NCI-H524 treated with DMSO at 0.1 percent for 48 hours (cell line): Measurements from ENCODE around the gene NUP35.
"Not testable (repeated sequence)": the region's sequence is repeated elsewhere in the genome, so short reads cannot be mapped to it uniquely, and the experiment has no call there.

ENCODE experiments used
- DNase-seq: peaks from one replicate; lab custom pipeline; 2025; lab: John Stamatoyannopoulos, UW

NUP35 gene

GRCh38 chr2:183134016-183134415 lies 9.8 kb downstream of the NUP35 start:
- DNase-seq = no peak

GRCh38 chr2:183148955-183149354 lies 24.7 kb downstream of the NUP35 start:
- DNase-seq = no peak

DNA sequence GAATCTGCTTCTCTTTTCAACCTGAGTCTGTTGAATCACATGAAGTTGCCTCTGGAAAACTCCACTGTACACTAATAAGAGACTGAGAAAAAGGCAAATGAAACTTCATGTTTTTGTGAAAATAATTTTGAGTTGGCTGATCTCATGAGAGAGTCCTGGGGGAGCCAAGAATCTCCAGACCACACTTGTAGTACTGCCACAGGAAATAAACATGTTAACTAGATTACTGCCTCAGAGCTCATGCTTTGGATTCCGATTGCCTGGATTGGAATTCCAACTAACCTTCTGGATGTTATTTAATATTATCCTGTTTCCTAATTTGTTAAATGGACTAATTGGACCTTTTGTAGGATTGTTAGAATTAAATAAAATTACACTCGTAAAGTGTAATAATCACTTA lies 25.2 kb downstream of the NUP35 start:
- no peak for DNase-seq

- not testable (repeated sequence) for DNase-seq
Observed at GRCh38 chr2:183152280-183152679, 28.0 kb downstream of the NUP35 start.

DNA sequence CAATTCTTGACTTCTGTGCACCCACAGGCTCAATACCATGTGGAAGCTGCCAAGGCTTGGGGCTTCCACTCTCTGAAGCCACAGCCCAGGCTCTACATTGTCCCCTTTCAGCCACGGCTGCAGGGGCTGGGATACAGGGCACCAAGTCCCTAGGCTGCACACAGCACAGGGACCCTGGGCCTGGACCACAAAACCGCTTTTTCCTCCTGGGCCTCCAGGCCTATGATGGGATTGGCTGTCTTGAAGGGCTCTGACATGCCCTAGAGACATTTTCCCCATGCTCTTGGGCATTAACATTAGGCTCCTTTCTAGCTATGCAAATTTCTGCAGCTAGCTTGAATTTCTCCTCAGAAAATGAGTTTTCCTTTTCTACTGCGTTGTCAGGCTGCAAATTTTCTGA lies 29.7 kb downstream of the NUP35 start:
- no peak for DNase-seq

GRCh38 chr2:183154772-183155171 lies 30.5 kb downstream of the NUP35 start:
- not testable (repeated sequence) for DNase-seq

DNA sequence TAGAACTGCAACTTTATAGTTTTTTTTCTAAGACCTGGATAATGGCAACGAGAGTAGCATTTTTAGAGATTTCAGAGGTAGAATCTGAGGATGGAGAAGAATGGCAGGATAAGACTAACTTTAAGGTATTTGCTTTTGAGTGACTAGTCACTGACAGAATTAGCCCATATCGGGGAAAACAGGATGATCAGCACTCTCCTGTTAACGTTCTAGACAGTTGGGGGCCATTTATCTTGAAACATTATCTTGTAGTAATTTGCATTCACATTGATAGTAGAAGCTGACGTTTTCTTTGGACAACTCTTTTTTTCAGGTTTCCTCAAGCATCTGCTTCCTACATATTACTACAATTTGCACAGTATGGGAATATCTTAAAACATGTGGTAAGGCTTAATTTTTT lies 32.9 kb downstream of the NUP35 start:
- no peak for DNase-seq

DNA sequence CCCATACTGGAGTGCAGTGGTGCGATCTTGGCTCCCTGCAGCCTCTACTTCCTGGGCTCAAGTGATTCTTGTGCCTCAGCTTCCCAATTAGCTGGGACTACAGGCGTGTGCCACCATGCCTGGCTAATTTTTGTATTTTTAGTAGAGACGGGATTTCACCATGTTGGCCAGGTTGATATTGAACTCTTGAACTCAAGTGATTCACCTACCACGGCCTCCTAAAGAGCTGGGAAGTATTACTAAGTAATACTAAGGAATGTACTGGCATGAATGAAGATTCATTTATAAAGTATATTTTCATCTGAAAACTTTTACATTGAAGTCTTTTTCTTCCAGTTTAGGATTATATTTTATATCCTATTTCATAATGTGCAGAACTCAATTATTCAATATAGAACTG lies 38.1 kb downstream of the NUP35 start:
- no peak for DNase-seq

- no peak for DNase-seq
Observed at GRCh38 chr2:183163821-183164649, 39.8 kb downstream of the NUP35 start.

DNA sequence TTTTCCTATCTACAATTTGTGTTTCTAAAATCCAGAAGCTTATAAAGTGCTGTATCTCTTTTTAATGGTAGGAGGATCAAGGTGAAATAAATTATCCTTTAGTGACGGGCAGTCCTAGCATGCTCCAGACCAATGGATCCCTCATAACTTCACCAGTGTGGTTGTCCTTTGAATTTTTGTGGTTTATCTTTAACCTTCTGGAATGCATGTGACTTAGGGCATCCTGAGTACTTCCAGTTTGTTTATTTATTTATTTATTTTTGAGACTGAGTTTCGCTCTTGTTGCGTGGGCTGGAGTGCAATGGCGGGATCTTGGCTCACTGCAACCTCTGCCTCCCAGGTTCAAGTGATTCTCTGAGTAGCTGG lies 40.4 kb downstream of the NUP35 start:
- no peak for DNase-seq

DNA sequence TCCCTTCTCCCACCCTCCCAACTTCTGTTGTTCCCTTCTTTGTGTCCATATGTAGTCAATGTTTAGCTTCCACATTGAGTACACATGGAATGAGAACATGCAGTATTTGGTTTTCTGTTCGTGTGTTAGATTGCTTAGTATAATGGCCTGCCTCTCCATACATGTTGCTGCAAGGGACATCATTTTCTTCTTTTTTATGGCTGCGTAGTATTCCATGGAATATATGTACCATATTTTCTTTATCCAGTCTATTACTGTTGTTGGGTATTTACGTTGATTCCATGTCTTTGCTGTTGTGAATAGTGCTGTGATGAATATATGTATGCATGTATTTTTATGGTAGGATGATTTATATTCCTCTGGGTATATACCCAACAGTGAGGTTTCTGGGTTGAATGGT lies 42.0 kb downstream of the NUP35 start:
- no peak for DNase-seq

- not testable (repeated sequence) for DNase-seq
Observed at GRCh38 chr2:183166976-183167375, 42.7 kb downstream of the NUP35 start.

- DNase-seq = no peak
Observed at GRCh38 chr2:183172220-183172887, 48.1 kb downstream of the NUP35 start.

GRCh38 chr2:183179156-183179555 lies 54.9 kb downstream of the NUP35 start:
- DNase-seq = no peak

DNA sequence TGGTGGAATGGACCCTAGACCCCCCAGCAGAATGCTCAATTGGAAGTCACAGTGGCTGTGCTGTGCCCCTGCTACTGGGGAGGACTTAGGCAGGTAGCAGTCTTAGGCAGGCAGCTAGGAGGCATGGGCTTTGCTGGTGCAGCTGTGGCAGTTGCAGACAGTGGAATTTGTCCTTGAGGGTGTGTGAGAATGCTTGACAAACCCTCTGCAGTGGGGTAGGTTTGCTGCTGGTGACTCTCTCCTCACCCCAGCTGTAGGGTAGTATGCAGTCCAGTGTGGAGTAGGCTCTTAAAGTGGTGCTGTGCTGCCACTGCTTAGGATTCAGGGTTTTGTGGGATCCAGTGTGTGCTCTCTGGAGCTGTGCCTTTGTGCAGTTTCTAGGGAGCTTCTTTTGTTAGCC lies 61.3 kb downstream of the NUP35 start:
- no peak for DNase-seq

DNA sequence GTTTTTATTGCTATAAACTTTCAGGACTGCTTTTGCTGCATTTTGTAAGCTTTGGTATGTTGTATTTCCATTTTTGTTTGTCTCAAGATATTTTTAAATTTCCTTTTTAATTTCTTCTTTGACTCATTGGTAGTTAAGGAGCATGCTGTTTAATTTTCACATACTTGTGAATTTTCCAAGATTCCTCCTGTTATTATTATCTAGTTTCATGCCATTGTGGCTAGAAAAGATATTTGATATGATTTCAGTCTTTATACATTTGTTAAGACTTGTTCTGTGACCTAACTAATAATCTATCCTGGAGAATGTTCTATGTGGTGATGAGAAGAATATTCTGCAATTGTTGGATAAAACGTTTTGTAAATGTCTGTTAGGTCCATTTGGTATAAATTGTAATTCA lies 62.1 kb downstream of the NUP35 start:
- DNase-seq = no peak

- no peak for DNase-seq
Observed at GRCh38 chr2:183186766-183187165, 62.5 kb downstream of the NUP35 start.

- DNase-seq = no peak
Observed at GRCh38 chr2:183192343-183192742, 68.1 kb downstream of the NUP35 start.

- DNase-seq = no peak
Observed at GRCh38 chr2:183193904-183194303, 69.7 kb downstream of the NUP35 start.

- DNase-seq = no peak
Observed at GRCh38 chr2:183195397-183195796, 71.2 kb downstream of the NUP35 start.

DNA sequence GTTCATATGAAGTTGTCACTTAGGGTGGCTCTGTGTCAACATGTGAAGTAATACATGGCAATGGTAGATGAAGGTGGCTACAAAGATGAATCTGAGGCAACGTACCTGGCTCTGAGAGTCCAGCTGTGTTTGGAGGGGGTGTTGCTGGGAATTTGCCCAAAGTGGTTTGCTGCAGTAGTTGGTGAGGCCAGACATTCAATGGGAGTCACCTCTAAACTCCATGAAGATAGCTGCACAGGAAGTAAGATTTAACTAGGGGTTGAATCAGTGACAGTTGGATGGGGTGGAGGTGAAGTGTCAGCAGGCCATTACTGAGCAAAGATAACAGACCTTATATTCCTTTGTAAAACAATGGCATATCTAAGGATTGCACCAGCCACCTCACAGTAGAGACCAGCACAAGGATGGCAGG lies 71.8 kb downstream of the NUP35 start:
- no peak for DNase-seq

- DNase-seq = no peak
Observed at GRCh38 chr2:183204397-183204796, 80.2 kb downstream of the NUP35 start.

DNA sequence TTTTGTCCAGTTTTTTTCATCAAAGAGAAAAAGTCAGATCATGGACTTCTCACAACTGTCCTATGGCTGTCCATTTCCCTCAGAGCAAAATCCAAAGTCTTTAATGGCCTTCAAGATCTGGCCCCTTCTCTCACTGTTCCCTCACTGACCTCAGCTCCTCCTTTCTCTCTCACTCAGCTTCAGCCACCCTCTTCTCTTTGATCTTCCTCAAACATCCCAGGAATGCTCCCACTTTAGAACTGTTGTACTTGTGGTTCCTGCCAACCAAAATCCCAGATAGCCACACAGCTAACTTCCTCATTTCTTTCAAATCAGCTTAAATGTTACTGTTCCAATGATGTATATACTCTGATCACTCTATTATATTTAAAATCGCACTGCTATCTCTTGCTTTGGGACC lies 82.9 kb downstream of the NUP35 start:
- no peak for DNase-seq
